ENCODE measurements around the gene PPFIBP2. TPM values are rescaled to one million over a fixed set of nuclear protein-coding genes. Genes with fewer than 3 reads are reported as not detected.

Gene PPFIBP2
- total RNA-seq = 28.9 TPM

DNA sequence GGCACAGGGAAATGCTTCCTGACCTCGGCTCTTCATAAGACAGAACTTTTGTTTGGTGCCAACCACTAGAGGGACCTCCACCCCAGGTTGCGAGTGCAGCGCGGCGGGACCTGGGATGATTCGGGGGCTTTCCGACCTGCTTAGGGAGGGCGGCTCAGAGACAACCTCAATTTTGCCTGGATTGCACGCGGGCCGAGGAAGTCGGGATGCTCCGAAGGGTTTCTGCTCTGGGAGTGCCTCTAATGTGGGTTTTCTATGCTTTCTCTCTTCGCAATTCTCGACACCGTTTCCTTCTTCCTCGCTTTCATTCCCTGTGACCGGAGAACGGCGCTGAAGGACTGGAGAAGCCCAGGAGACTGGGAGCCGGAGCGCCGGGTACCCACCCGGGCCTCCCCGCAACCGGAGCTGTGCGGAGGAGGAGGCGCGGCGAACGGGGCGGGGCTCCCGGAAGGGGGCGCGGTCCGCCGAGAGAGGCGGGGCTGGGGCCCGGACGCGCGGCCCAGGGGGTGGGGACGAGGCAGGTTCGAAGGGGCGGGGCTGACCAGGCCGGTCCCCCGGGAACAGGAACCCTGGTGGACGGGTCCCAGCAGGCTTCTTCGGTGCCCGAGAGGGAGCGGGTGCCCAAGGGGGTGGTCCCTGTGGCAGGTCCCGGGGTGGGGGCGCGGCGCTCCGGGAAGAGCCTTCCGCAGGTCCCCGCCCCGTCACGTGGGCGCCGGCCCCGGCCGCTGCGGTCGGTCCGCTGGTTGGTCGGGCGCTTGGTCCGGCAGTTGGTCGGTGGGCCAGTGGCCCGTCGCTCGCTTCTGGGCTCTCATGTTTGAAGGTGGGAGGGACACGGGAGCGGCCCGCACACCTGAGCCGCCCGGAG, at the start of gene PPFIBP2:
TSS of gene PPFIBP2 (plus strand) at position 766 of the 865 bp plus-strand sequence. CDS start 35,477 bp downstream, outside the sequence.
- Histone ChIP-seq H3K4me1 (ENCODE audit: insufficient read depth, low read length) (peaks cover 38% of the 10 kb centered on the region), H3K4me3 (ENCODE audit: low read length) (peak within 1 kb of the TSS; percentile 92), H3K27me3 (ENCODE audit: insufficient read depth, low read length) (peaks cover 7% of the 10 kb centered on the region), H3K9me3 (ENCODE audit: low read depth, low read length) (no peaks in the 10 kb centered on the region)

DNA sequence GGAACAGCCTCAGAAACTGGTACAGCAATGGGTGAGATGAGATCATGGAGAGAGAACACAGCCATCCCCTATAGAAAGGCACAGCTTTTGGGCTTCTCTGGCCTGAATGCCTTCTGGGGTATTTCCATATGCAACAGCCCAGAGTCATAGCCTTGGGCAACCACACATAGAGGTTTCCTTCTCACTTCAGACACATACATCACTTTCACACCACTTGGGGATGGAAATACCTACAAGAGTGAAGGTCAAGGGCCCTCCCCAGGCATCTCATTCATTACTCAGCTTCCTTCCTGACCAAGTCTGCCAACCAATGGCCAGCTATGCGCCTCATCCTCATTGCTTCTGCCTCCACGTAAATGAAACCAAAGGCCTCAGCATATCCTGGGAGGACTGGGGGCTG, 46.1 kb upstream of the PPFIBP2 start:
- H3K4me1 ChIP-seq (ENCODE audit: insufficient read depth, low read length) = no peaks in the 10 kb centered on the region
- no peak overlapping the region for H3K4me3 ChIP-seq (ENCODE audit: low read length)
- no peaks in the 10 kb centered on the region for H3K27me3 ChIP-seq (ENCODE audit: insufficient read depth, low read length)
- H3K9me3 ChIP-seq (ENCODE audit: low read depth, low read length) = no peaks in the 10 kb centered on the region

DNA sequence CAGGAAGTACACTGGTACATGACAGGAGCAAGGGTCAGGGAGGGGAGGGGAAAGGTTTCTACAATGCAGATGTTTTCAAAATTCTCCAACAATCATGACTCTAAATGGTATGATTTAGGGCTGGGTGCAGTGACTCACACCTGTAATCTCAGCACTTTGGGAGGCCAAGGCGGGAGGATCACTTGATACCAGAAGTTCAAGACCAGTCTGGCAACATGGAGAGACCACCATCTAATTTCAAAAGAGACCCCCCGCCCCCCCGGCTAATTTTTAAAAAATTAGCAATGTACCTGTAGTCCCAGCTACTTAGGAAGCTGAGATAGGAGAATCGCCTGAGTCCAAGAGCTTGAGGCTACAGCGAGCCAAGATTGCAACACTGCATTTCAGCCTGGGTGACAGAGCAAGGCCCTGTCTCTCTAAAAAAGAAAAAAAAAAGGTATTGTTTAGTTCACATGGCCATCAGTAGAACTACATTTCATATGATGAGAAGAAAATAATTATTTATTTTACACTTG, 44.4 kb upstream of the PPFIBP2 start:
- no peaks in the 10 kb centered on the region for H3K9me3 ChIP-seq (ENCODE audit: low read depth, low read length)
- H3K4me3 ChIP-seq (ENCODE audit: low read length) = no peak overlapping the region
- H3K27me3 ChIP-seq (ENCODE audit: insufficient read depth, low read length) = no peaks in the 10 kb centered on the region
- H3K4me1 ChIP-seq (ENCODE audit: insufficient read depth, low read length) = no peaks in the 10 kb centered on the region

DNA sequence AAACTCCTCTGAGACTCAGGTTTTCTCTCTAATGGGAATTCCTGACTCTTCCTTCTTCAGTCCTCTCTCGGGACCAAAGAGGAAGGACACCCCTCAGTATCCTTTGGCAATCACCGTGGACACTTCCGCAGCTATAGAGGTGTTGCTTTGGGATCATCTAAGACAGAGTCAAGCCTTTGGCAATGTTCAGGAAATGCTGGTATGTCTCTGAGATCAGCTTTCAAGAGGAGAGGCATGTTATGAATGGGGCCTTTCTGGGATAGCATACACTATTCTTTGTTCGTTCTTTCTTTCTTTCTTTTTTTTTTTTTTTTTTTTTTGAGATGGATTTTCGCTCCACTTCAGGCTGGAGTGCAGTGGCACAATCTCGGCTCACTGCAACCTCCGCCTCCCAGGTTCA, 42.7 kb upstream of the PPFIBP2 start:
- H3K9me3 ChIP-seq (ENCODE audit: low read depth, low read length) = no peaks in the 10 kb centered on the region
- H3K4me1 ChIP-seq (ENCODE audit: insufficient read depth, low read length) = no peaks in the 10 kb centered on the region
- H3K4me3 ChIP-seq (ENCODE audit: low read length) = no peak overlapping the region

DNA sequence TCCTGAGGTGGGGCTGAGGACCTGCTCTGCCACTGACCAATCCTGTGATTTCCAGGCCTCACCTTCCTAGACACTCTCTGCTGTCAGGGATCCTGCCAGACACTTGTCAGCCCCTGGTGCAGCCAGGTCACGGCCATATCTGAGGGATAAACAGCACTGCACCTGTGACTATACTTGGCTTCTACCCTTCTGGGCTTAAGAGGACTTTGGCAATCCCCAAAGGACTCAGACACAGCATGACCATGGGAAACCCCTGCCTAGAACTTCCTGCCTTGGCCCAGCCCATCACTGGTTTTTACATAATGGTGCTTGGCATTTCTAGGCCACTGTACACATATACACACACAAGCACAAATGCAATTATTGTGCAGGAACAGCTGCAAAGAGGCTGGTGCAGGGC, 40.1 kb upstream of the PPFIBP2 start:
- Histone ChIP-seq H3K4me1 (ENCODE audit: insufficient read depth, low read length) (no peaks in the 10 kb centered on the region), H3K4me3 (ENCODE audit: low read length) (no peak overlapping the region), H3K9me3 (ENCODE audit: low read depth, low read length) (no peaks in the 10 kb centered on the region), H3K27me3 (ENCODE audit: insufficient read depth, low read length) (no peaks in the 10 kb centered on the region)

More for the DNA sequence above, 42.7 kb upstream of the PPFIBP2 start:
- H3K27me3 ChIP-seq (ENCODE audit: insufficient read depth, low read length) = no peaks in the 10 kb centered on the region

DNA sequence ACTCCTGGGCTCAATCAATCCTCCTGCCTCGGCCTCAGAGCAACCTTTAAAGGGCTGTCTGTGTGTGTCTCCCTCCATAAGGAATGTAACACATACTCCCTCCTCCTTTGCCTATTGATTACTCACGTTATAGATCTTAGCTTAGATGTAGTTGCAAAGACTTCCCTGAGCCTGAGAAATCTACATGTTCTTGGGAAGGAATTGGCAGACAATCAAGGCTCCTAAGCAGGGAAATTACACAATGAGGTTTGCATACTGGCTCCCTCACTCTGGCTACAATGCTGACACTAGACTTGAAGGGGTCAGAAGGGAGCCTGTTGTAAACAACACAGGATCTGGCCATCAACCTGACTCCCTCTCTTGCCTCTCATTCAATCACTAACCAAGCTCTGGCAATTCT, 33.7 kb upstream of the PPFIBP2 start:
- no peaks in the 10 kb centered on the region for H3K9me3 ChIP-seq (ENCODE audit: low read depth, low read length)
- no peaks in the 10 kb centered on the region for H3K4me1 ChIP-seq (ENCODE audit: insufficient read depth, low read length)
- no peak overlapping the region for H3K4me3 ChIP-seq (ENCODE audit: low read length)
- H3K27me3 ChIP-seq (ENCODE audit: insufficient read depth, low read length) = no peaks in the 10 kb centered on the region

DNA sequence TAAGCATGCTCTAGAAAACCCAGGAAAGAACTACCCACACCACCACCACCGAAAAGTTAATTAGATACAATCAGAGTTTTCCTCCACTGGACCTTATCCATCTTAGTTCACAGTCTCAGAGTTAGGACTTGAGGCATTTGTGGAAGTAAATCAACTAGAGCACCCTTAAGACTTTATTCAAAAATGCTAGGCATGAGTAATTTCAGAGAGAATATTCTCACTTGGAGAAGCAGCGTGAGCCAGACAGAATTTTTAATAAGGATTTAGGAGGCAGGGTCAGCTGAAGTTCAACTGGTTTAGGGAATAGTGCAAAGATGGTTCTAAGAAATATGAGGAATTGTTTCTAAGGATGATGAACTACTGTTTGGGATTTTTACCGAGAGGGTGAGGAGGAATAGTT, 29.7 kb upstream of the PPFIBP2 start:
- Histone ChIP-seq H3K9me3 (ENCODE audit: low read depth, low read length) (no peaks in the 10 kb centered on the region), H3K4me1 (ENCODE audit: insufficient read depth, low read length) (no peaks in the 10 kb centered on the region), H3K27me3 (ENCODE audit: insufficient read depth, low read length) (no peaks in the 10 kb centered on the region), H3K4me3 (ENCODE audit: low read length) (no peak overlapping the region)

DNA sequence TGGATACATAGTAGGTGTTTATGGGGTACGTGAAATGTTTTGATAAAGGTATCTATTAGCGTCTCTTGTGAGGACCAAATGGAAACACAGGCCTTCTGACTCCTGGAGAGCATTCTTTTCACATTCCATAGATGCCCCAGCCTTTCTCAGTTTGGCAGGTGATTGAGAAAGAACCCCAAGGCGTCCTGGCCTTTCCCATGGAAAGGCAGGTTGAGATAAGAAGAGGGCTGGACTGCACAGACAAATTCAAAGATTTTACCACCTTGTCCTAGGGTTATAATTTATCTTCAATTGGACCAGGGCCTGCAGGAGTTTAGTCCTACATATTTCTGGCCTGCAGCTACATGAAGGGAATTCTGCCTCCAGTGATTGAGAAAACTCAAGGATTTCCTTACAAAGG, 29.2 kb upstream of the PPFIBP2 start:
- Histone ChIP-seq H3K4me1 (ENCODE audit: insufficient read depth, low read length) (peaks cover 5% of the 10 kb centered on the region), H3K27me3 (ENCODE audit: insufficient read depth, low read length) (no peaks in the 10 kb centered on the region), H3K4me3 (ENCODE audit: low read length) (no peak overlapping the region), H3K9me3 (ENCODE audit: low read depth, low read length) (no peaks in the 10 kb centered on the region)

DNA sequence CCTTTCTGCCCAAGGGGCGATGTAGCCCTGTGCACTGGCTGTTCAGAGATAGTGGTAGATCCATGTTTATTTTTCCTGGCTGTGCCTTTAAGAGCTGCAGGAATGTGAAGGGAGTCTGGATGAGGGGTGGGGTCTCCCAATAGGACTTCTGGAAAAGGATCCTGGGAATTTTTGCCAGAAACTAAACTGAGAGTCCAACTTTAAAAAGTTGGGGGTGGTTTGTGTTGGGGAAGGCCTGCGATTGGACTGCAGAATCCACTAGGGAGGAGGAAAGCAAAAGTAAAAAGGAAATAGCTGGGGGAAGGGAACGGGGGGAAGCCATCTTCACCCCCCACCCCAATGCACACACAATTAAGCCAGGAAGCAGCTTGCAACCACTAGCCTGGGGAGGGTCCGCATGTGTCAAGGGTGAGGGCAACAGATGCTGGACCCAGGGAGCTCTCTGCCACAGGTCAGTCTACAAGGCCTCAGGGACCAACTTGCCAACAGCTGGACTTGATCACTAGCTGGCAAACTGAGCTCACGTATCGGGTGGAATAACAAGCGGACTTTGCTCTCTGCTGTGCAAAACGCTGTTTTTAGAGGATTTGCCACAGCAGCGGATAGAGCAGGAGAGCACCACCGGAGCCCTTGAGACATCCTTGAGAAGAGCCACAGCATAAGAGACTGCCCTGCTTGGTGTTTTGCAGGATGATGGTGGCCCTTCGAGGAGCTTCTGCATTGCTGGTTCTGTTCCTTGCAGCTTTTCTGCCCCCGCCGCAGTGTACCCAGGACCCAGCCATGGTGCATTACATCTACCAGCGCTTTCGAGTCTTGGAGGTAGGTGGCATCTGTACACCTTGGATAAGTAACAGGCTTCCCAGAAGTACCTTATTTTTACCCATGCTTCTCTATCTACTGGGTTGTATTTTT, 28.4 kb upstream of the PPFIBP2 start, which contains the start of gene OLFML1:
TSS of gene OLFML1 (plus strand) at position 321 of the 912 bp plus-strand sequence. CDS start at position 691, 370 bp downstream.
- Histone ChIP-seq H3K27me3 (ENCODE audit: insufficient read depth, low read length) (no peaks in the 10 kb centered on the region), H3K9me3 (ENCODE audit: low read depth, low read length) (no peaks in the 10 kb centered on the region), H3K4me3 (ENCODE audit: low read length) (no peak within 1 kb of the TSS), H3K4me1 (ENCODE audit: insufficient read depth, low read length) (peaks cover 7% of the 10 kb centered on the region)

DNA sequence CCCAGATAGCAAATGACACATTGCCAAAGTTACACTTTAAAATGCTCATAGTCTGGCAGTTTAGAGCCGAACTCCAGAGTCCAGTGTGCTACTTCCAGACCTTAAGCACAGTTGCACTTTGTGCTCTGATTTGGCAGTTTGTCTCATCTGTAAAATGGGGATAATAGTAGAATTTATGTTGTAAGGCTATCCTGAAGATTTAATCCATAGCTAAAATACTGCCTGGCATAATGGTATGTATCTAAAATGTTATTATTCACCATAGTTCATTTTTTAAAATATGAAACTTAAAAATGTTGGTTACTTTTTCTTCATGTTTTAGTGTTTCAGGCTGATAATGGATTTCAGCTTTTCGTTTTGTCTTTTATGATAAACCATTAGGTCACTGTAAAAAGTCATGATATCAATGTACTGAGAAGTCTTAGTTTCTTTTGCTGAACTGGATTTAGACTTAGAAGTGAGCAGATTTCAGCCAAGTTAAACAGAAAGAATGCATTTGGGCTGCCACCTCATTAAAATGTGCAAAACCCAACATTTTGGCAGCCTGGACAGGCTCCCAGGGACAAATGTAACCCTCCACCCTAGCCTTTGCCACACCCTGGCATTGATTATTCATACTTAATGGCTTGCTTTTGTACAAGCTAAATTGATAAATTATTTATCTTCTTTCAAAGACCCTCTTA, 27.6 kb upstream of the PPFIBP2 start:
- peaks cover 7% of the 10 kb centered on the region for H3K4me1 ChIP-seq (ENCODE audit: insufficient read depth, low read length)
- H3K27me3 ChIP-seq (ENCODE audit: insufficient read depth, low read length) = no peaks in the 10 kb centered on the region
- no peaks in the 10 kb centered on the region for H3K9me3 ChIP-seq (ENCODE audit: low read depth, low read length)
- H3K4me3 ChIP-seq (ENCODE audit: low read length) = no peak overlapping the region

DNA sequence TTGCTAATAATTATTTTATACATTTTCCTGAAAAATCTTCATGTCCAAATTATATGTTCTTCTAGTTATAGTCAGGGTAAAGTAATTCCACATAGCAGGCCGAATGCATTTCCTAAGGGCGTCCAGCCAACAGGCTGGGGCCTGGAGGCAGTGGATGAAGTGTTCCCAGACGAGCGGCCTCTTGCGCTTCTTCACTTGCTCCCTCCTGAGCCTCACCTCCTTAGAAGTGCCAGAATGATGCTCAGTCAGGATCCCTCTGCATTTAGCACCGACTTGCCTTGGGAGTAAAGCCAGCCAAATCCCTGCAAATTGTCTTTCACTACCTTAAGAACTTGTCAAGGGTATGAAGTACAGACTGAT, 27.0 kb upstream of the PPFIBP2 start:
- Histone ChIP-seq H3K4me1 (ENCODE audit: insufficient read depth, low read length) (peaks cover 7% of the 10 kb centered on the region), H3K27me3 (ENCODE audit: insufficient read depth, low read length) (no peaks in the 10 kb centered on the region), H3K9me3 (ENCODE audit: low read depth, low read length) (no peaks in the 10 kb centered on the region), H3K4me3 (ENCODE audit: low read length) (no peak overlapping the region)

DNA sequence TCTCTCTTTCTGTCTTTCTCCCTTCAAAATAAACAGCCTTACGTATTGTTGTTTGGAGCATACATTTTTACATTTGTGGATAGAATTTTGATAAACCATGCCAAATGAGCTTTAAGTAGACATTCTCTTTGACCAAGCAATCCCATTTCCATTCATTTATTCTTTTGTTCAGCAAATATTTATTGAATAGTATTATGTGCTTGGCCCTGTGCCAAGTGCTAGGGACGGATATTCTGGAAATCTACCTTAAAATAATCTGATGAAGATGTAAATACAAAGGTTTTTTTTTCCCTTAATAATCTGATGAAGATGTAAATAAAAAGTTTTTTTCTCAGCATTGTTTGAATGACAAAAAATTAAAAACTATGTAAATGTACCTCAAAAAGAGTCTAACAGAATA, 26.4 kb upstream of the PPFIBP2 start:
- no peak overlapping the region for H3K4me3 ChIP-seq (ENCODE audit: low read length)
- H3K27me3 ChIP-seq (ENCODE audit: insufficient read depth, low read length) = no peaks in the 10 kb centered on the region
- H3K4me1 ChIP-seq (ENCODE audit: insufficient read depth, low read length) = peaks cover 7% of the 10 kb centered on the region
- no peaks in the 10 kb centered on the region for H3K9me3 ChIP-seq (ENCODE audit: low read depth, low read length)

DNA sequence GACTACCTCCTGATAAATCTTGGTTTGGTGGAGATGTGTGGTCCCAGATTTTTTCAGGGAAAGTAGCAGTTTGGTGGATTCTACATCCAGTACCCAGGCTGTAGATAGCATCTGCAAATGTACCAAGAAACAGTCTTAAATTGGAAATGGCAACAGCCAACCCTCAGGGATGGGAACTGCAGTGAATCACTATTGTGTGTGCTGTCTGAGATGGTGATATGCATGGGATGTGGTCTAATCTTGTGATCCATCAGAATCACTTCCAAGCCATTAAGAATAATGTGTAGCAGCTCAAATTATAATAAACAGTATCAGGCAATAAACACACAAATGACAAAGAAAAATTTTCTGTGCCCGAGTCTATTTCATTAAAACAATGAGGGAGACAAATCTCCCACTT, 25.1 kb upstream of the PPFIBP2 start:
- H3K4me3 ChIP-seq (ENCODE audit: low read length) = no peak overlapping the region
- H3K9me3 ChIP-seq (ENCODE audit: low read depth, low read length) = no peaks in the 10 kb centered on the region
- H3K27me3 ChIP-seq (ENCODE audit: insufficient read depth, low read length) = no peaks in the 10 kb centered on the region
- peaks cover 9% of the 10 kb centered on the region for H3K4me1 ChIP-seq (ENCODE audit: insufficient read depth, low read length)

DNA sequence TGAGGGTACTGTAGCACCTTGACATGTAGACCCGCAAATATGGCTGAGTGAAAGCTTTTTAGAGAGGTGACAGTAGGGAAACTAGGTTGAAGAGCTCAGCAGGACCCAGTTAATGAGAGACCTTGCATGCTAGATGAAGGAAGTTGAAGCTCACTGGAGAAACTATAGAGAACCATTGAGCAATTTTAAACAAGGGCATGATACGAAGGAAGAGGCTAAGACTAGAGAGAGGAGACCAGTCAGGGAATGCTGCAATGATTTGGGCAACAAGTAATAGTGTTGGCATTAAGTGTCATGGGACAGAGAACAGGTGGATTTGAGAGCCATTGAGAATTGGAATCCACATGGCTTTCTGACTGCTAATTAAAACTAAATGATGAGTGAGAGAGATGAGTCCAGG, 24.4 kb upstream of the PPFIBP2 start:
- Histone ChIP-seq H3K4me3 (ENCODE audit: low read length) (no peak overlapping the region), H3K9me3 (ENCODE audit: low read depth, low read length) (no peaks in the 10 kb centered on the region), H3K27me3 (ENCODE audit: insufficient read depth, low read length) (no peaks in the 10 kb centered on the region)

DNA sequence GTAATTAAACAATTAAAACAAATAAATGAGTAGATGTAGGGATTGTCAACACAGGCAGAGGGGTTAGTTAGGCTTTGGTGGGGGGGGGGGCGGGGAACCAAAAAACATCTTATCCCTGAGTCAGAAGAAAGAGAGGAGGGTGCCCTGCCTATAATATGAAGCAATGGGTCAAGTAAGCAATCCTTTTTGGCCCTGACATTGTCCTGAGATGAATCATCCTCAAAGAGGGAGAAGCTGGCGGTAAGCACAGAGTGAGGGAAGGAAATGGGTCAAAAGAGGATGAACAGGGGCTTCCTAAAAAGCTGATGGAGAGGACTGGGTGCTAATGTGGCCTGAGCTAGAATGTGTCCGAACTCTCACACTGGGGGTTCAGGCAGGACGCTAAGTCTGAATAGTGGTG, 23.7 kb upstream of the PPFIBP2 start:
- Histone ChIP-seq H3K4me3 (ENCODE audit: low read length) (no peak overlapping the region), H3K9me3 (ENCODE audit: low read depth, low read length) (no peaks in the 10 kb centered on the region), H3K27me3 (ENCODE audit: insufficient read depth, low read length) (no peaks in the 10 kb centered on the region), H3K4me1 (ENCODE audit: insufficient read depth, low read length) (peaks cover 12% of the 10 kb centered on the region)

More for the DNA sequence above, 24.4 kb upstream of the PPFIBP2 start:
- H3K4me1 ChIP-seq (ENCODE audit: insufficient read depth, low read length) = peaks cover 12% of the 10 kb centered on the region
